ENCODE measurements around the gene CNTN4.
"Not testable (repeated sequence)": the region's sequence is repeated elsewhere in the genome, so short reads cannot be mapped to it uniquely, and the experiment has no call there.

The CNTN4 gene

DNA sequence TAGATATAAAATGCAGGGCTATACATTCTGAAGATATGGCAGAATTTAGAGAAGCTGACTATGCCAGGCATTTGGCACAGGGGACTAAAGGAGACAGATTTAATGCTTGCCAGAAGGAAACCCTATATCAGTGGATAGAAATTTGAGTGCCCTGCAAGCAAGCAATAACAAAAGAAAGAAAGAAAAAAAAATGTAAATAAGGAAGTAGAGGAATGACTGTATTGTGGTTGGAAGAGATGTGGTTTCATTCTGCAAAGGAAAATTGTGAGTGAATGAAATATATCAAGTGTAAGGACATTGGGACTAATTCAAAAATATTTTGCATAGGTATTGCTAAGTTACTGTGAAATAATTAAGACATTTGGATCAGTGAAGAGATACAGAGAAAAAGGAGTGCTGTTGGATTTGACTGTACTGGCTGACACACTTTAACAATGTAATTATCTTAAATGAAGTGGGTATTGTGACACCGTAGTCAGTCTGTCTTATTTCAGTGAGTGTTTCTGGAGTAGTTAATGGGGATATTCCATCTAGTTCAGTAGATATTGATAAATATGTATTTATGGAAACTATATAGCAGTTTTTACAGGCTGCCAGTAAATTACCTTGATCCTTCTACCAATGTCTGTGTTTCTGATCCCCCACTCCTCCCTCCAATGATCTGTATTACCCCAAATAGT lies 418.2 kb downstream of the CNTN4 start:
- TF ChIP-seq, protein P1, sequence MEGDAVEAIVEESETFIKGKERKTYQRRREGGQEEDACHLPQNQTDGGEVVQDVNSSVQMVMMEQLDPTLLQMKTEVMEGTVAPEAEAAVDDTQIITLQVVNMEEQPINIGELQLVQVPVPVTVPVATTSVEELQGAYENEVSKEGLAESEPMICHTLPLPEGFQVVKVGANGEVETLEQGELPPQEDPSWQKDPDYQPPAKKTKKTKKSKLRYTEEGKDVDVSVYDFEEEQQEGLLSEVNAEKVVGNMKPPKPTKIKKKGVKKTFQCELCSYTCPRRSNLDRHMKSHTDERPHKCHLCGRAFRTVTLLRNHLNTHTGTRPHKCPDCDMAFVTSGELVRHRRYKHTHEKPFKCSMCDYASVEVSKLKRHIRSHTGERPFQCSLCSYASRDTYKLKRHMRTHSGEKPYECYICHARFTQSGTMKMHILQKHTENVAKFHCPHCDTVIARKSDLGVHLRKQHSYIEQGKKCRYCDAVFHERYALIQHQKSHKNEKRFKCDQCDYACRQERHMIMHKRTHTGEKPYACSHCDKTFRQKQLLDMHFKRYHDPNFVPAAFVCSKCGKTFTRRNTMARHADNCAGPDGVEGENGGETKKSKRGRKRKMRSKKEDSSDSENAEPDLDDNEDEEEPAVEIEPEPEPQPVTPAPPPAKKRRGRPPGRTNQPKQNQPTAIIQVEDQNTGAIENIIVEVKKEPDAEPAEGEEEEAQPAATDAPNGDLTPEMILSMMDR (conservative IDR thresholded peaks at IDR 0.05; ENCODE audit: control insufficient read depth, insufficient read depth, low read depth, low read length) = no peak
- no peak for DNase-seq (ENCODE audit: low read depth)
- H3K4me3 ChIP-seq (ENCODE audit: control insufficient read depth, low read depth, low read length) = no peak overlapping the region

DNA sequence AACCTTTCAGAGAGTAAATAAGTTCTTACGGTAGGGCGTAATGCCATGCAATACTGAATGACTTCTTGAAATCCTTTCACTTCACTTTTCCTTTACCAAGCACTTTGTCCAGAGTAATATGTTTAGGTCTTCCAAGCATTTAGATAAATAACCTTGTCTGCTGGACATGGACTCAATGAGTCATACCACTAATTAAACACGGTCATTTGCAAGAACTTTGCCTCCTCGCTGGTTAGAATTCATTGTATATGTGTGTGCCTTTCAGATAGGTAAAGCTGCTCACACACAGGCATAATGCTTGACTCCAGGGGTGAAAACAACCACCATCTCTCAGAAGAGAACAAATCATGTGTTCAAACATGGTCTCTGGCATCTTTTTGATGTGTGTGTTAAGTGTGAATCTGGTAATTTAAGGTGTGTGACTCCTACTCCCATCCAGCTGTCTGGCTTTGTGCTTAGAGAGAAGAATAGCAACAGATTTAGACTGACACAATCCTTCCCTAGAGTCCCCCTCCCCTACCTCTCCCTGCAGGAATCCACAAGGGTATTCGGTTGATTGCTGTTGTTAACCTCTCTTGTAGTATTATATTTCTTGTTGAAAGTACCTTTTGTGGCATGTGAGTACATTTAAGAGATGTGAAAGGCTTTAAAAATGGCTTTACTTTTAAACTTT lies 419.0 kb downstream of the CNTN4 start:
- no peak overlapping the region for H3K4me3 ChIP-seq (ENCODE audit: control insufficient read depth, low read depth, low read length)
- TF ChIP-seq, protein P1 (conservative IDR thresholded peaks at IDR 0.05; ENCODE audit: control insufficient read depth, insufficient read depth, low read depth, low read length) = no peak
- DNase-seq (ENCODE audit: low read depth) = no peak

DNA sequence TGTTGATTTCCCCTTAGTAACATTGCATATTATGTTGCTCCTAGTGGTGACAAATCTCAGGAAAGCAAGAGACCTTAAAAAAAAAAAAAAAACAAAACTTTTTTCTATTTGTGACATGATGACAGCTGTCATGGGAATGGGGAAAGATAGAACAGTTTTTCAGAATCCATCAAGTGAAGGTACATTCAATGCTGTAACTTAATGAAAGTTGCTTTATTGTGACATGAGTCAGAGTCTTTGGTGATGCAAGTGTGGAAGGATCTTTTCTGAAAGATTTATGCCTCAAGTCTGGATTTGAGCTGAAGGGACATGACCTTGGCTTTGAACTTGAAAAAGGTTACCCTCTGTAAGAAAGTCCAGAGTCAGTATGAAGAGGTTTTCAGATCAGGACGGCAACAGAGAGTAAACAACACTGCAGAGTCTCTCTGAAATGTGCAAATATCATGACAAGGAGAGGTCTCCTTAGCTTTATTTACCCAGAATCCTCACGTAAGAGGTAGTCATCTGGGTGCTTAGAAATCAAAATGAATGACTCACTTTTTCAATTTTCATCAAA lies 424.7 kb downstream of the CNTN4 start:
- TF ChIP-seq, protein P1 (conservative IDR thresholded peaks at IDR 0.05; ENCODE audit: control insufficient read depth, insufficient read depth, low read depth, low read length) = no peak
- no peak overlapping the region for H3K4me3 ChIP-seq (ENCODE audit: control insufficient read depth, low read depth, low read length)
- no peak for DNase-seq (ENCODE audit: low read depth)

DNA sequence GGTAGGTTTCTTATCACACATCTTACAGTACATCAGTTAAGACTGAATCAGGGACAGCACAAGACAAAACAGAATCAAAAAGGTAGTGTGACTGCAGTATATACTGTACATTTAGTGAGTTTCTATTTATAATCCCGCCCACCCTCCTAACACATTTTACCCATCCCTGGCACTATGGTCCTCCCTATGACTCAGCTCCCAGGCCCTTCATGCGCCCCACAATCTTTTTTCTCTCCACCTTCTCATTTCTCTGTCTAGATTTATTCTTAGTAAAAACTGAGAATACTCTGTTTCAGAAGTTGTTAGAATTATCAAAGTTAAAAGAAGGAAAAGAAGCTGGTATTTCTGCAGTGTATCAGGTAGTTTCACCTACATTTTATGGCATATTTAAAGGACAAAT lies 427.3 kb downstream of the CNTN4 start:
- no peak for DNase-seq (ENCODE audit: low read depth)
- H3K4me3 ChIP-seq (ENCODE audit: control insufficient read depth, low read depth, low read length) = no peak overlapping the region
- TF ChIP-seq, protein P1 (conservative IDR thresholded peaks at IDR 0.05; ENCODE audit: control insufficient read depth, insufficient read depth, low read depth, low read length) = no peak

DNA sequence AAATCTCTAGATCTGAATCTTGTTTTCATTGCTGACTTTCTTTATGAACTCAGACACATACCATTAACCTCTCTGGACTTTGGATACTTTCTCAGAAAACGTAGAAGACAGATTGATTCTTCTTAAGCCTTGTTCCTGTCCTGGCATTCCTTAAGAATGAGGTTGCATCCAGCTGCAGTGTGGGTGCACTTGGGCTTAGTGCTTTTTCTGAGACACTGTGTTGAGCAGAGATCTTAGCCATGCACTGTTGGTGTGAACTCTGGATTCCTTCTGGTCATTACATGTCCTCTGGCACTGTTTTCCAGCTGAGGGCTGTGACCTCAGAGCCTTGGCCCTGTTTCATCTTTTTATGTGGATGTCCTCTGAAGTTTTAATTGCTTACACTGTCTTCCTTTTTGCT lies 428.3 kb downstream of the CNTN4 start:
- TF ChIP-seq, protein P1 (conservative IDR thresholded peaks at IDR 0.05; ENCODE audit: control insufficient read depth, insufficient read depth, low read depth, low read length) = no peak
- H3K4me3 ChIP-seq (ENCODE audit: control insufficient read depth, low read depth, low read length) = no peak overlapping the region
- no peak for DNase-seq (ENCODE audit: low read depth)

DNA sequence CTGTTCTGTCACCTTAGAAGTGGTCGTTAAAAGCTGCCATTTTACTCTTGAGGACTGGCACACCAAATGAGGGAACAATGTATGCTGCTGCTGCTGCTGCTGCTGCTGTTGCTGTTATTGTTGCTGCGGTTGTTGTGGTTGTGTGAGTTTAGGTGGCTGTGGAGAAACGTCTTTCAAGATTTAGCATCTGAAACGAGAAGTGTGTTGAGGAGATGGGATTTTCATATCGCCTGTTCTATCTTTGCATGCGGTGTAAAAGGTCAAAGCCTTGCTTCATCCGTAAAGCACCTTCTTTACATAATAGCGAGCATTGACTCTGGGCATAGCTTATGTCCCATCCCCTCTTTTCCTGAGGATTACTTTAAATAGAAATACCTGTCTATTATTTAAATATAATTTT lies 428.7 kb downstream of the CNTN4 start:
- H3K4me3 ChIP-seq (ENCODE audit: control insufficient read depth, low read depth, low read length); DNase-seq (ENCODE audit: low read depth): not testable (repeated sequence)

DNA sequence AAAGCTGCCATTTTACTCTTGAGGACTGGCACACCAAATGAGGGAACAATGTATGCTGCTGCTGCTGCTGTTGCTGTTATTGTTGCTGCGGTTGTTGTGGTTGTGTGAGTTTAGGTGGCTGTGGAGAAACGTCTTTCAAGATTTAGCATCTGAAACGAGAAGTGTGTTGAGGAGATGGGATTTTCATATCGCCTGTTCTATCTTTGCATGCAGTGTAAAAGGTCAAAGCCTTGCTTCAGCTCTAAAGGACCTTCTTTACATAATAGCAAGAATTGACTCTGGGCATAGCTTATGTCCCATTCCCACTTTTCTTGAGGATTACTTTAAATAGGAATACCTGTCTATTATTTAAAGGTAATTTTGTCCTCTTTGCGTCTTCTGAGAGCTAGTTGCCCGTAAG lies 436.1 kb downstream of the CNTN4 start:
- DNase-seq (ENCODE audit: low read depth); H3K4me3 ChIP-seq (ENCODE audit: control insufficient read depth, low read depth, low read length): not testable (repeated sequence)
